ENCODE results near the gene XRCC1. TPM values are rescaled to one million over a fixed set of nuclear protein-coding genes. Genes with fewer than 3 reads are reported as not detected.

XRCC1 gene
- polyA plus RNA-seq, 1 donor from 2014 or later, result 18.6 TPM

DNA sequence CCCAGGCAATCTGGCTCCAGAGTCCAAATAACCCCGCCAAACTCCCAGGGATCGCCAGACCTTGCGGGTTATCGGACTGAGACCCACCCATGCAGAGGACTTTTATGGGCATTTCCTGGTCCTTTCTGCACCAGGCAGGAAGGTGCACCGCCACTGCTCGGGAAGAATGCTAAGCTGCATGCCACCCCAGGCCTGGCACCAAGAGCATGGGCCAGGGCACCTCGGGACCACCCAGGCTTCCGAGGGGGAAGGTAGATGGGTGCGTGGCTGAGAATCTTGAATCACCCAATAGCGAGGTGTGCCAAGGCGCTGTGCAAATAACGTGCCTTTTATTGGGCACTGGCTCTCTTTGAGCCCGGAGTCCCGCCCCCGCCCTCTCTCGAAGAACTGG lies 42.8 kb downstream of the XRCC1 start:
- Histone ChIP-seq H4K20me1 (ENCODE audit: insufficient read depth) (no peaks in the 10 kb centered on the region), H2AFZ (ENCODE audit: low read depth, low read length) (peak overlapping the region; percentile 82), H3K79me2 (replicated peaks; ENCODE audit: insufficient read depth, low read length) (no peaks in the 10 kb centered on the region), H3F3A (ENCODE audit: insufficient read depth, low read length, poor library complexity, severe bottlenecking) (no peaks in the 10 kb centered on the region), H3K9me2 (ENCODE audit: insufficient read depth, low read length) (no peaks in the 10 kb centered on the region), H3K9ac (ENCODE audit: low read length) (peak overlapping the region; percentile 71), H3K27ac (ENCODE audit: low read length) (peak overlapping the region; percentile 79), H3K4me2 (ENCODE audit: low read length) (peak overlapping the region; percentile 88), H3K27me3 (ENCODE audit: insufficient read depth, low read depth, low read length) (no peaks in the 10 kb centered on the region), H3K9me3 (ENCODE audit: low read length) (no peaks in the 10 kb centered on the region), H3K4me3 (ENCODE audit: low read length) (peak overlapping the region; percentile 76), H3K36me3 (ENCODE audit: insufficient read depth, low read length) (no peaks in the 10 kb centered on the region)
- no peak for TF ChIP-seq MXI1 (conservative IDR thresholded peaks at IDR 0.05; ENCODE audit: poor library complexity, severe bottlenecking)
- TF ChIP-seq EZH2 (IDR thresholded peaks at IDR 0.05; ENCODE audit: borderline replicate concordance, insufficient read depth, low read length, poor library complexity, severe bottlenecking), result no peak
- no peak for TF ChIP-seq SMC3 (conservative IDR thresholded peaks at IDR 0.05; ENCODE audit: poor library complexity)
- no peak for TF ChIP-seq POLR2AphosphoS5 (IDR thresholded peaks at IDR 0.05)
- TF ChIP-seq EP300 (conservative IDR thresholded peaks at IDR 0.05; ENCODE audit: poor library complexity, severe bottlenecking), result no peak
- TF ChIP-seq RAD21 (conservative IDR thresholded peaks at IDR 0.05), result no peak
- TF ChIP-seq, protein P1, sequence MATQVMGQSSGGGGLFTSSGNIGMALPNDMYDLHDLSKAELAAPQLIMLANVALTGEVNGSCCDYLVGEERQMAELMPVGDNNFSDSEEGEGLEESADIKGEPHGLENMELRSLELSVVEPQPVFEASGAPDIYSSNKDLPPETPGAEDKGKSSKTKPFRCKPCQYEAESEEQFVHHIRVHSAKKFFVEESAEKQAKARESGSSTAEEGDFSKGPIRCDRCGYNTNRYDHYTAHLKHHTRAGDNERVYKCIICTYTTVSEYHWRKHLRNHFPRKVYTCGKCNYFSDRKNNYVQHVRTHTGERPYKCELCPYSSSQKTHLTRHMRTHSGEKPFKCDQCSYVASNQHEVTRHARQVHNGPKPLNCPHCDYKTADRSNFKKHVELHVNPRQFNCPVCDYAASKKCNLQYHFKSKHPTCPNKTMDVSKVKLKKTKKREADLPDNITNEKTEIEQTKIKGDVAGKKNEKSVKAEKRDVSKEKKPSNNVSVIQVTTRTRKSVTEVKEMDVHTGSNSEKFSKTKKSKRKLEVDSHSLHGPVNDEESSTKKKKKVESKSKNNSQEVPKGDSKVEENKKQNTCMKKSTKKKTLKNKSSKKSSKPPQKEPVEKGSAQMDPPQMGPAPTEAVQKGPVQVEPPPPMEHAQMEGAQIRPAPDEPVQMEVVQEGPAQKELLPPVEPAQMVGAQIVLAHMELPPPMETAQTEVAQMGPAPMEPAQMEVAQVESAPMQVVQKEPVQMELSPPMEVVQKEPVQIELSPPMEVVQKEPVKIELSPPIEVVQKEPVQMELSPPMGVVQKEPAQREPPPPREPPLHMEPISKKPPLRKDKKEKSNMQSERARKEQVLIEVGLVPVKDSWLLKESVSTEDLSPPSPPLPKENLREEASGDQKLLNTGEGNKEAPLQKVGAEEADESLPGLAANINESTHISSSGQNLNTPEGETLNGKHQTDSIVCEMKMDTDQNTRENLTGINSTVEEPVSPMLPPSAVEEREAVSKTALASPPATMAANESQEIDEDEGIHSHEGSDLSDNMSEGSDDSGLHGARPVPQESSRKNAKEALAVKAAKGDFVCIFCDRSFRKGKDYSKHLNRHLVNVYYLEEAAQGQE (IDR thresholded peaks at IDR 0.05; ENCODE audit: borderline replicate concordance), result no peak
- no peak for TF ChIP-seq TAF1 (IDR thresholded peaks at IDR 0.05; ENCODE audit: low read depth)
- TF ChIP-seq, protein P2, sequence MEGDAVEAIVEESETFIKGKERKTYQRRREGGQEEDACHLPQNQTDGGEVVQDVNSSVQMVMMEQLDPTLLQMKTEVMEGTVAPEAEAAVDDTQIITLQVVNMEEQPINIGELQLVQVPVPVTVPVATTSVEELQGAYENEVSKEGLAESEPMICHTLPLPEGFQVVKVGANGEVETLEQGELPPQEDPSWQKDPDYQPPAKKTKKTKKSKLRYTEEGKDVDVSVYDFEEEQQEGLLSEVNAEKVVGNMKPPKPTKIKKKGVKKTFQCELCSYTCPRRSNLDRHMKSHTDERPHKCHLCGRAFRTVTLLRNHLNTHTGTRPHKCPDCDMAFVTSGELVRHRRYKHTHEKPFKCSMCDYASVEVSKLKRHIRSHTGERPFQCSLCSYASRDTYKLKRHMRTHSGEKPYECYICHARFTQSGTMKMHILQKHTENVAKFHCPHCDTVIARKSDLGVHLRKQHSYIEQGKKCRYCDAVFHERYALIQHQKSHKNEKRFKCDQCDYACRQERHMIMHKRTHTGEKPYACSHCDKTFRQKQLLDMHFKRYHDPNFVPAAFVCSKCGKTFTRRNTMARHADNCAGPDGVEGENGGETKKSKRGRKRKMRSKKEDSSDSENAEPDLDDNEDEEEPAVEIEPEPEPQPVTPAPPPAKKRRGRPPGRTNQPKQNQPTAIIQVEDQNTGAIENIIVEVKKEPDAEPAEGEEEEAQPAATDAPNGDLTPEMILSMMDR (IDR thresholded peaks at IDR 0.05; ENCODE audit: poor library complexity, severe bottlenecking), result no peak

DNA sequence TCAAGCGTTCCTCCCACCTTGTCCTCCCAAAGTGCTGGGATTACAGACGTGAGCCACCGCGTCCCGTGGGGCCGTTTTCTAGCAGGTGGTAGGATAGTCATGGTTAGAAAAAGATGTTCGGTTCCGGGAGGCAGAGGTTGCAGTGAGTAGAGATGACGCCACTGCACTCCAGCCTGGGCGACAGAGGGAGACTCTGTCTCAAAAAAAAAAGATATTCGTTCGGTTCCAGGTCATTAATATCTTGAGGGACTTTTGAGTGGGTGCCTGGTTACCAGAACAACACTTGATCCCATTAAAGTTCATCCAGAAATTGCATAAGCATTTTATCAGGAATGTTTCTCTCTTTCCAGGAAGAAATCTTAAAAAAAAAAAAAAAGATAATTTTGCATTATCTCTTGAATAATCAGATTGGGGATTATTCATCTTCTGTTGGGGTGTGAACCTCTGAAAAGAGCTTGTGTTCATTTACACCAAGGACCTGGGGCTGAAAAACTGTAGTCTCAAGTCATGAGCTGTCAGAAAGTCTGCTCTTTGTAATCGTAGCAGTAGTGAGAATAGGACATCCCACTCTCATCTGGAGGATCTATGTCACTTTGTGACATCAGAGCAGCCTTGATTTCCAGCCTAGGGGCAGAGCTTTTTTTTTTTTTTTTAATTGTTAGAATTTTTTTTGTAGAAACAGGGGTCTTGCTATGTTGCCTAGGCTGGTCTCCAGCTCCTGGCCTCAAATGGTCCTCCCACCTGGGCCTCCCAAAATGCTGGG lies 47.3 kb downstream of the XRCC1 start:
- H4K20me1 ChIP-seq (ENCODE audit: insufficient read depth), result no peaks in the 10 kb centered on the region
- H3K9me3 ChIP-seq (ENCODE audit: low read length), result no peaks in the 10 kb centered on the region
- H3K4me2 ChIP-seq (ENCODE audit: low read length), result no peak overlapping the region
- no peaks in the 10 kb centered on the region for H3K79me2 ChIP-seq (replicated peaks; ENCODE audit: insufficient read depth, low read length)
- no peak overlapping the region for H3K27ac ChIP-seq (ENCODE audit: low read length)
- no peak overlapping the region for H3K4me3 ChIP-seq (ENCODE audit: low read length)
- TF ChIP-seq, protein P1 (IDR thresholded peaks at IDR 0.05; ENCODE audit: borderline replicate concordance), result no peak
- TF ChIP-seq EP300 (conservative IDR thresholded peaks at IDR 0.05; ENCODE audit: poor library complexity, severe bottlenecking) (no peak), EZH2 (IDR thresholded peaks at IDR 0.05; ENCODE audit: borderline replicate concordance, insufficient read depth, low read length, poor library complexity, severe bottlenecking) (no peak), POLR2AphosphoS5 (IDR thresholded peaks at IDR 0.05) (no peak)
- H3K9me2 ChIP-seq (ENCODE audit: insufficient read depth, low read length), result no peaks in the 10 kb centered on the region
- no peaks in the 10 kb centered on the region for H3K36me3 ChIP-seq (ENCODE audit: insufficient read depth, low read length)
- H3K27me3 ChIP-seq (ENCODE audit: insufficient read depth, low read depth, low read length), result no peaks in the 10 kb centered on the region
- H2AFZ ChIP-seq (ENCODE audit: low read depth, low read length), result no peak overlapping the region
- H3F3A ChIP-seq (ENCODE audit: insufficient read depth, low read length, poor library complexity, severe bottlenecking), result no peaks in the 10 kb centered on the region
- no peak overlapping the region for H3K9ac ChIP-seq (ENCODE audit: low read length)

All from neural cell (in vitro differentiated cells).